Nucleus accumbens (tissue), 56 donors: Measurements from ENCODE around the gene ITPR1.

Source experiments
- DNase-seq, 56 donors: peaks; one replicate each; lab custom pipeline; 2025; lab: John Stamatoyannopoulos, UW

The ITPR1 gene

DNA sequence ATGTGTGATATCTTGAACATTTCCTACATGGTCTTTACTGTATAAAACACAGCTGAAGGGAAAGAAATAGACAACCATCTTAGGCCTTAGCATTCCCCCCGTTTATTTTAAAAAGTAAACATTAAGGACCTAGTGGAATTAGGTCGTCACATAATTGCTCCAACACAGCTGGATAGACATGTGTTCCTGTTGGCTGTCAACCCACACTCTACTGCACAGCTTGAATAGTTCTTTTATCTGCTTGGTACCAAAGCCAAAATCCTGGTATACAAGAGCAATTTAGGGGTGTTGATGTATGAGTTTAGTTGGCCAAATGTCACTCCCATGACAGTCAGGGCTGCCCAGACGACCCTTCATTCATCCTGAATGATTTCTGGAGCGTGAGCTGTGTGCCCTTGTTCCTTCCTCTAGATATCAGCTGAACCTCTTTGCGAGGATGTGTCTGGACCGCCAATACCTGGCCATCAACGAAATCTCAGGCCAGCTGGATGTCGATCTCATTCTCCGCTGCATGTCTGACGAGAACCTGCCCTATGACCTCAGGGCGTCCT lies 179.7 kb downstream of the ITPR1 start:
- no peak for DNase-seq

DNA sequence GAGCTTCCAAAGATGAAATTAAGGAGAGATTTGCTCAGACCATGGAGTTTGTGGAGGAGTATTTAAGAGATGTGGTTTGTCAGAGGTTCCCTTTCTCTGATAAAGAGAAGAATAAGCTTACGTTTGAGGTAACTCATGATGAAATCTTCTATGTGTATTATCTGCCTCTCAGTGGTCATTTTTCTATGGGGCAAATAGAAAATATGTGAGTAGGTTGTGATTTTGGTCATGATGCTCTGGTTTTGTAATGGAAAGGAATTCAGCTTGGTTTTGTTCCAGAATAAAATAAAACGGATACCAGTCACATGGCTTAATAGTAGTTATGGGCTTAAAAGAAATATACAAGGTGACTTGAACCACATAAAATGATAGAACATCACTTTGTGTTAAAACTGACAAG lies 181.1 kb downstream of the ITPR1 start:
- DNase-seq = no peak

DNA sequence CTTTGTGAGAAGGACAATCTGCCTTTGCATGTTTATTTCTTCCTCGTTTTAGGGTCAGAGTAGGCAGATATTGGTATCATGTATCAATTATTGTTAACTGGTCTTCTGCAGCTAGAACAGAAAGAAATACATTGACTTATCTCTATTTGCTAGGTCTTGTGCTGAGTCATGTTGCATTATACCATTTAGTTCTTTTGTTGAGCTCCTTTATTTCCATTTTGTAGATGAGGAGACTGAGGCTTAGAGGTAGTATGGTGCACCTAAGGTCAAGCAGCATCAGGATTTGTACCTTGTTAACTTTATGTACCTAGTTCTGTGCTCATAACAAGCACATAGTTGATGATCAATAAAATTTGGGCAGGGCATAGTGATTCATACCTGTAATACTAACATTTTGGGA lies 182.6 kb downstream of the ITPR1 start:
- no peak for DNase-seq

DNA sequence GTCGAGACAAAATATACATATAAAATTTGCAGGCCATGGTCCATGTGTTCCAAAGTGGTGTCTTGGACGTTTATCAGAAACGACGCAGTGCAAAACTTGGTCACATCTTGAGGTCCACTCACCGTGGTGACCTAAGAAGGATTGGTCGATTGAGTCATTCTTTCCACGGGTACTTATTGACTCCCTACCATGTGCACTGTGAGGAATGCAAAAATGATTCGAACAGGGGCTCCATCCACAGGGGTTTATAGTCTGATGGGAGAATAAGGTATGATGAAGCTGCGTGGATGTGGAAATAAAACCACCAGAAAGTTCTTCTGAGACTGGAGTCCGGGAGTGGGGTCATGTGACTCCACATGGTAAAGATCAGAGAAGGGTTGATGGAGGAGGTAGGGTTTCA lies 185.2 kb downstream of the ITPR1 start:
- DNase-seq = no peak

DNA sequence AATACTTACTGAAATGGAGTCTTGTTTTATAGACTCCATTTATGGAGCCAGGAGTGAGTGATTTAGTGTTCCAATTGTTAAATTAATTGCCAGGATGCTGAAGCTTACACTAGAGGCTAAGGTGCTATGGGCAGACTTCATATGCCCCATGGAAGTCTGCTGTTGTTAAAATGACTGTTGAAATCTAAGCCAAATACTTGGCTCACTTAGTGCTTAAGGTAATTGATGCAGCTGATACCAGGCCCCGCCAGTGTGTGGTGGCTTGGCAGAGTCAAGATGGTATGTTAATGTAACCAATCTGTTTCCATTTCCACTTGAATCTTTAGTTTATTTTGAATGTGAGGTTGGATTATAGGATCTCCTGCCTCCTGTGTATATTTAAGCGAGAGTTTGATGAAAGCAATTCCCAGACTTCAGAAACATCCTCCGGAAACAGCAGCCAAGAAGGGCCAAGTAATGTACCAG lies 187.1 kb downstream of the ITPR1 start:
- DNase-seq = no peak

DNA sequence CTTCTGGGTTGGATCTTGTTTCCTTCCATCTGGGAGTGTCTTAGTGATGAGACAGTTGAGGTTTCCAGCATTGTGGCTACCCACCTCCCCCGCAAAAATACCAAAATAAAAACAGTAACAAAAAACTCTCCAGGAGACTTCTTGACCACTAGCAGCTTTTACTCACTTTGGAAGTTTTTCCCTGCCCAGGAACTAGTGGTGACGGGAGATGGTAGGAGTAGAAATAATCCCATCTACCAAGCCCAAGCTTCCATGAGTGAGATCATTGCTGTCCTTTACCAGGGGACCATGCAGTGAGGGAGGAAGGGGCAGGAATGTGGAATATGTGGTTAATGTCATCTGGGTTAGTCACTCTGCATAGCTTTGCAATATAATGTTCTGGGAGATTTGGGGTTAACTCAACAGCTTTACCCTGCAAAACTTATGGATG lies 187.7 kb downstream of the ITPR1 start:
- no peak for DNase-seq

DNA sequence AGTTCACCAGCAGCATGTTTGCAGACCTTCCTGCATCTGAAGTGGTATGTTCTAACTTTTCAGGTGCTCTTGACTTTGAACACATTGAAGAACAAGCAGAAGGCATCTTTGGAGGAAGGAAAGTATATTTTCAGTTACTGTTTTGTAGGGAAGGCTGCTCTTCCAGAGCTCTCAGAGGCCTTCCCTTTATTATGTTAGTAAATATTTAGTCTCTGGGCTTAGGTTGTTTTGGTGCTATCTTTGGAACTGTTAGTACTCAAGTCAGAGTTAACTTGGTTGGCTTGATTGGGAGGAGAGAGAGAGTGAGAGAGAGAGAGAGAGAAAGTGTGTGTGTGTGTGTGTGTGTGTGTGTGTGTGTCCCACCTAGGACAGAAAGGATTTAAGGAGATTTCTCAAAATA lies 188.2 kb downstream of the ITPR1 start:
- no peak for DNase-seq

DNA sequence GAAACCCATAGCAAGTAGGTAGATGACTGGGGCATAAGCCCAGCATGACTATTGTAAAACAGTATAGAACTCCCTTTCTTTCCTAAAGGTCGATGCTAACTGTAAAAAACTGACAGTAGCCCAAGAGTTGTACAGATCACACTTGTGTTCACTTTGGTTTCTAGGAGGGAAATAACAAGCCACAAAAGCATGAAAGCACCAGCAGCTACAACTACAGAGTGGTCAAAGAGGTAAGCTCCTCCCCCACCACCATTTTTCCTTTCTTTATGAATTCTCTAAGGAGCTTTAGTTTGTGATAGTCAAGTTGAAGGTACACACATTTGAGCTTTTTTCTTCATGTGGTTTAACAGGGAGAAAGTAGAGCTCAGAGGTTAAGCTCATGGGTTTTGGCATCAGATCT lies 191.0 kb downstream of the ITPR1 start:
- DNase-seq = no peak

DNA sequence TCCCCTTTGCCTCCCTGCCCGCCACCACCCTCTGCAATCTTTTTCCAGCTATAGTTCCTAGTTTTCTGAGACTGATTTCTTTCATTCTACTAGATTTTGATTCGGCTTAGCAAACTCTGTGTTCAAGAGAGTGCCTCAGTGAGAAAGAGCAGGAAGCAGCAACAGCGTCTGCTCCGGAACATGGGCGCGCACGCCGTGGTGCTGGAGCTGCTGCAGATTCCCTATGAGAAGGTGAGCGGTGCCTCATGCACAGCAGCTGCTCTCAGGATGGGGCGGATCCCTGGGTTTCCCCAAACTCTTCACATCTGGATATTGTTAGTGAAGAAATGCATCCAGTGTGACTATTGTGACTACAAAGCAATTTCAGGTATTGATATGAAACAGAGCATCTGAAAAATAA lies 191.8 kb downstream of the ITPR1 start:
- DNase-seq = no peak

DNA sequence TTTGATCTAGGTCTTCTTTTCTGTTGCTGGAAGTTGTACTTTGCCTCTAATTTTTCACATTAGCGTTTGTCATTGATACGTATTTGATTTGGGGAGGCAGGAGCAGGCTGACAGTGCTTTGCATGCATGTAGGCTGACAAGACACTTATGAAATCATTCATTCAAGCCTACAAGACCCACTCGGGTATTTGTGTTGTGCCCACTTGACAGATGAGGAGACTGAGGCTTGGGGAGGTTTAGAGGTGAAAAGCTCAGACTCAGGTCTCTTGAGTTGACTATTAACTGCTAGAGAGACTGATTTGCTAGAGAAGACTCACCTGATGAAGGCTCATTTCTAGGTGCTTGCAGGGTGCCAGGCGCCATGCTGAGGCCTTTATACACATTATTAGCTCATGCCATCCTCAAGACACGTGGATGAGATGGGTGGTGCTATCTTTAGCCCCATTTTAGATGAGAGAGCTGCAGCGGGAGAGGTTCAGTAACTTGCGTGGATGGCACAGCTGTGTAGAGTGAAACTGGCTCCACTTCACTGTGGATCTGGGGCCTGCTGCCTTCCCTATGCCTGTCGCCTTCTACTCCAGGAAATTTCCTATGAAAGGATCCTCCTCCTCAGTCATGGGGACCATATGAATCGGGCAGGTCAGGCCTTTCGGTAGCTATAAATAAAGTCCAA lies 192.7 kb downstream of the ITPR1 start:
- no peak for DNase-seq

DNA sequence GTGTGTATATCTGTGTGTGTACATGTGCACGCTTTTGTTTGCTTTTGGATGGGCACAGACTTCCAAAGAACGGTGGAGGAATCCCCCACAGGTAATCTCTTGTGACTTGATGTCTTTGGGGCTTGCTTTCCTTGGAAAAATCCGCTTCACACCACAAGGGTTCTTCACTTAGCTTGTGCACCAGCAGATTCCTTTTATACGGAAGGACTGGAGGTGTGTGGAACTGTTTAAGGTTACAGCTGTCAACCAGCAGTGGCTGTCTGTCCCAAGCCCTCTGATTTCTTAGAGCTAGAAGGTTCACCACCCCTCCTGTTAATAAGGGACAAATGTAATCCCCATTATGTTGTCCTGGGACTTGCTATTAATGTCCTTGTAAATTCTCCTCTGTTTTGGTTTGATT lies 193.5 kb downstream of the ITPR1 start:
- DNase-seq = no peak

DNA sequence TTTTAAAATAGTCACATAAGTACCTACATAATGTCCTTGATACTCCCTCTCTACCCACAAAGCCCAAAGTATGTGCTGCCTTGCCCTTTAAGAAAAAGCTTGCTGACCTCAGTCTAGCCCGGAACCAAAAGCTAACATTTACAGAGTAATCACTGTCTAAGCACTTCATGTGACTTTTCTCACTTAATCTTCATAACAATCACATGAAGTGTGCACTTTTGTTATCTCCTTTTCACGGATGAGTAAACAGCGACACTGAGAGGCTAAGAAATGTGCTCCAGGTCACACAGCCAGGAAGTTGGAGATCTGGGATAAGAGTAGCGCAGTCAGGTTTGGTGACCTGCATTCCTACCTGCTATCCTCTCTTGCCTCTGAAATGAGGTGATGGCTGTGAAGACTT lies 194.0 kb downstream of the ITPR1 start:
- DNase-seq = no peak

DNA sequence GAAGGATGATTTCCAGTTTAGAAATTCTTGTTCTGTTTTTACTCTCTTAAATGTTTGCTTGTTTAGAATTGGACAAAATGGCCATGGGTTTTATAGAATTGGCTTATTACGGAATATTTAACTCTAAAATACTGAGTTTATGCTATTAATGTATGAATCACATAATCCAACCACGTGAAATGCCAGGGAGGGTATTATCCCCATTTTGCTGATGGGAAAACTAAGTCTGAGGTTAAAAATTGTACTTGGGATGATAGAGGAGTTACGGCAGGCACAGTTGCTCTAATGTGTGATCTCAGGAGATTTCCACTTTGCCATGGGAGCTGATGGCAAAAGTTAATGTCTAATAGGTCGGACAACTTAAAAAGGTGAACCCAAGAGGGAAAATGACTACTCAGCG lies 194.4 kb downstream of the ITPR1 start:
- DNase-seq = no peak

DNA sequence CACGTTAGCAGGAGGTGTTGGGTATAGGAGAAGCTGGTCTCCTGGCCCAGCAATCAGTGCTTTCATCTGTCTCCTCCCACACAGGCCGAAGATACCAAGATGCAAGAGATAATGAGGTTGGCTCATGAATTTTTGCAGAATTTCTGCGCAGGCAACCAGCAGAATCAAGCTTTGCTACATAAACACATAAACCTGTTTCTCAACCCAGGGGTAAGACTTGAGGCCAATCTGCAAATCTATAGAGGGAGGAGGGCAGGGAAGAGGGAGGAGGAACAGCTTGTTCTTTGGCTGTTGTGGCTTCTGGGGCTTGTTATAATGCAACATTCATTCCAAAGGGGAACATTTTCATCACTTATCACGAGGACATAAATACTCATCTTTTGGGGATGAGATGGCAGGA lies 195.3 kb downstream of the ITPR1 start:
- DNase-seq = no peak

DNA sequence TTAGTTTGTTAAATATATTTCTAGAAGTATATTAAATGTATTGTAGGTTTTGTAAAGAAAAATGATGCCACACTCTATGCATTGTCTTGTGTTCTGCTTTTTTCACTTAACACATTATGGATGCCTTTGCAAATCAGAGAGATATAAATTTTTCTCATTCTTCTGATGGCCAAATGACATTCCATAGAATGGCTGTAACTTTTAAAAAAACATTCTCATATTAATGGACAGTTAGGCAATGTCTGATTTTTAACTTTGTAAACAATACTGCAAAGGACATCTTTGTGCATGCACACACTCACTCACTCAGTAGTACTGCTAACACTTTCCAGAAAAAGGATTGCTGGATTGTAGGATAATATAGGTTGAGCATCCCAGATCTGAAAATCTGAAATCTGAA lies 195.9 kb downstream of the ITPR1 start:
- no peak for DNase-seq

DNA sequence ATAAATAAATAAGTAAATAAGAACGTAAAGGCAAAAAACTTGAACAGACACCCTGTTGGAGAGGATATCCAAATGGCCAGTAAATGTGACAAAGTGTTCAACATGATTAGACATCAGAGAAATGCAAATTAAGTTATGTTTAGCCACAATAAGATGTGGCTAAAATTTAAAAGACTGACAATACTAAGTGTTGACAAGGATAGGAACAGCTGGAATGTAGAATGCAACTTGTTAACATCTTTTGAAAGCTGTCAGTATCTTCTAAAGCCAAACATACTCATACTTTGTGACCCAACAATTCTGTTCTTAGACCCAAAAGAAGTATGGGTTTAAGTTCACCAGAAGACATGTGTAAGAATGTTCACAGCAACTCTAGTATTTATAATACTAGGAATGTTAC lies 197.1 kb downstream of the ITPR1 start:
- DNase-seq = no peak

DNA sequence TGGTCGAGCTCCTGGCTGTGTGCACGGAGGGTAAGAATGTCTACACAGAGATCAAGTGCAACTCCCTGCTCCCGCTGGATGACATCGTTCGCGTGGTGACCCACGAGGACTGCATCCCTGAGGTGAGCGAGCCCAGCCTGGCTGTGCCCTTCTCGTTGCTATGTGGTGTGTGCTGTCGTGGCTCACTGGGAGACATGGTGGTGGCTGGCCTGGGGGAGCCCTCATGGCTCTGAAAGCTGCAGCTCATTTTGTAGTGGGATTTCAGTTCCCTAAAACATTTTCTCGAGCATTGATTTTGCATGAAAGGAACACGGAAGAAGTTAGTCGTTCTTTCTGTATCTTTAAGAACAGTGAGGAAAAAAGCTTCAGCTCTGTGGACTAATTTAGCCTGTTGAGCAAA lies 200.5 kb downstream of the ITPR1 start:
- DNase-seq = no peak

DNA sequence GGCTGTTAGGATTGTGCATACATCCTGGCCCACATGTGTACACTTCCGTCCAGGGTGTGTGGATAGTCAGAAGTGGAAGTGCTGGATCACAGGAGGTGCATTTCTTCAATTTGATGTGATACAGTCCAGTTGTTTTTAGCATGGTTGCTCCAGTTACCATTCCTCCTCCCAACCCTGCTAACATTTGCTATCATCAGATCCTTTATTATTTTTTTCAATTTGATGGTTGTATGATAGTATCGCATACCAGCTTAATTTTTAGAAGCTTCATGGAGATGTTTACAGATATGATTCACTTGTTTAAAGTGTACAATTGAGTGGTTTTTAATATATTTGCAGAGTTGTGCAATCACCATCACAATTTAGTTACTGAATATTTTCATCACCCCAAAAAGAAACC lies 202.7 kb downstream of the ITPR1 start:
- no peak for DNase-seq

DNA sequence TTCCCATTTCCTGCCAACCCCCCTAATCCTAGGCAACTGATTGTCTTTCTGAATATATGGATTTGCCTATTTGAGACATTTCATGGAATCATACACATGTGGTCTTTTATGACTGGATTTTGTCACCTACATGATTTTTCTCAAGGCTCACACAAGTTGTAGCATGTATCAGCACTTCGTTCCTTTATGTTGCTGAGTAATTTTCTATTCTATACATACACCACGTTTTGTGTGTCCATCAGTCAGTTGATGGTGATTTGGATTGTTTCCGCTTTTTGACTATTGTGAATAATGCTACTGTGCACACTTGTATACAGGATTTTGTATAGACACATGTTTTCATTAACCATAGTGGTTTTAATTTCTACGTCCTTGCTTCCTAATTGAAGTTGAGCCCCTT lies 203.1 kb downstream of the ITPR1 start:
- DNase-seq = no peak

DNA sequence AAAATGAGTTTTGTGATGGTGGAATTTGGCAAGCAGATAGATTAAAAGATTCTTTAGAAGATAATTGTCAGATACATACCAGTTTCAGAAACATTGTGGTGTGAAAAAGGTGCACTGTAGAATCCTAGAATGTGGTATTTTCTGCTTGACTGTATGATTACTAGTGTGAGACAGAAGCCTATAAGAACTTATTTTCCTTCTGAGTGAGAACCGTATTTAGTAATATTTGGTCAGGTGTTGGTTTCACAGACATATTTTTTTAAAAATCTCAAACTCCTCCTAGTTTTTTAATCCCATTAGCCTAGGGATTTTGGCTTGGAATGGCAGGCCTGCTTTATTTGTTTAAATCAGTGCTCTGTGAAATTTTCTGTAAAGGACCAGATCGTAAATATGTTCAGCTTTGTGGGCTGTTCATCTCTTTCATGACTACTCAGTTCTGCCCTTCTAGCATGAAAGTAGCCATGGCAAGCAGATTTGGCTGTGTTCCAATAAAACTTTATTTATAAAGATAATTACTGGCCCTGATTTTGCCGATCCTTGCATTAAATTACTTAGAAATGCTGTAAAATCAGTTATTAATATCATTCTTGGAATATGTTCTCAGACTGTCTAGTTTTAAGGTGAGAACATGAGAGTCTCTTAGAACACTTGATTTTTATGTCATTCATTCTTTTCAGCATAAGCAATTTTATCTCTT lies 205.1 kb downstream of the ITPR1 start:
- no peak for DNase-seq

DNA sequence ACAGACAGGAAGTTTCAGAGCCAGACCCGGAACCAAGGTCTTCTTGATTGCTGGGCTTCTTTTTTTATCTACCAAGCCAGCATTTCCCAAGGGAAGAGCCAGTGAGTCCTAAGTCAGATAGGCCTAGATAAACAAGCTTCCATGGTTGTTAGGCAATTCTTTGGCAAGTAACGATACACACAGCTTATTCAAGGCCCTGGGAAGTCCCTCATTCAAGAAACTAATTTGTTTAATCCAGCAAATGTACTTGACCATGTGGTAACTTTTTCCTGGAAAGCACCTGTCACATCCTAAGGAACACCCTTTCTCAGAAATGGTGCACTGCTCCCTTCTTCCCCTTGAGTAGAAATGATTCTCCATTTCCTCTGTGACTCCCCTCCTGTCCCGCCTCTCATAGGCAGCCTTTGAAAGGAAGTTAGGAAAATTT lies 209.9 kb downstream of the ITPR1 start:
- no peak for DNase-seq

DNA sequence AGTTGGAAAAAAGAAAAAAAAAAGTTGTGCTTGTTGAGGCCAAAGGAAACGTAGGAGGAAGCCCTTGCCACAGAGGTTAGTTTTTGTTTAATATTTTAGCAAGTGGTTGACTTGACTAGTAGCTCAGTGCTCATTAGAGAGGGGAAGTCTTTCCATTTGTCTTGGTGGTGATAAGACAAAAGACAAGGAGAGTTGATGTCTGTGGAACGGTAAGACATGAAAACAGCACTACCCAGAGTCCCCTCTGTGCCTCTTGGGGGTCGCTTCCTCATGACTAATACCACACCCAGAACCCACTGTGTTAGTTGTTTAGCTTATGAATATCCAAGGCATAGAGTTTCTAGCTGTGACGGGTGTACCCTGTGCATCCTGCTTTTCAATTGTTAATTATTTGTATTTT lies 211.4 kb downstream of the ITPR1 start:
- no peak for DNase-seq
